ENCODE data around the gene GAS6.

- TF ChIP-seq CTCF (IDR thresholded peaks at IDR 0.05): no peak
- no peak for TF ChIP-seq POLR2A (IDR thresholded peaks at IDR 0.05)
- TF ChIP-seq POLR2AphosphoS5 (IDR thresholded peaks at IDR 0.05; ENCODE audit: insufficient read depth in 1 of 2, low read depth in 1 of 2): no peak
Observed at GRCh38 chr13:113796211-113796963, 67.5 kb downstream of the GAS6 start.
